A549 (cell line): ENCODE results near the gene ARHGEF18.

Source experiments
- KDM1A ChIP-seq: fragments of 200-600 bp; sonication (generic); IDR thresholded peaks from 2 replicates; pipeline ENCODE4 v1.6.1; 2016; ENCODE audit warnings: low read depth, mild to moderate bottlenecking
- MAX ChIP-seq: IDR thresholded peaks from 2 replicates; pipeline ENCODE4 v1.6.1; 2012

GRCh38 chr19:7385062-7385461 is 36.3 kb downstream of the ARHGEF18 start:
- TF ChIP-seq KDM1A (no peak), MAX (no peak)
